CD14-positive monocyte (primary cell): ENCODE measurements around the gene AP1S1. TPM values are rescaled to one million over a fixed set of nuclear protein-coding genes. Genes with fewer than 3 reads are reported as not detected.

Source experiments
- DNase-seq, 3 donors: peaks; one replicate each; pipeline ENCODE4 v3.0.0-alpha.2; 2011 to 2022
- H2AFZ ChIP-seq: 2 replicates; pipeline ENCODE4 v1.6.0; 2012; ENCODE audit warnings: mild to moderate bottlenecking, low read depth, low read length, inconsistent platforms; ENCODE audit not compliant: insufficient read depth, poor library complexity, severe bottlenecking
- H3K27ac ChIP-seq, 2 donors: 1 replicate in 1 of 2; 2 replicates in 1 of 2; pipeline ENCODE4 v1.5.1; 2012 to 2013; ENCODE audit warnings: low read length in 2 of 2, control low read depth in 1 of 2, inconsistent platforms in 1 of 2, low read depth in 1 of 2, mild to moderate bottlenecking in 1 of 2
- H3K27me3 ChIP-seq, 2 donors: one replicate each; pipeline versions ENCODE4 v1.6.0 to v1.6.1; 2011 to 2013; ENCODE audit warnings: low read length in 2 of 2; ENCODE audit not compliant: control insufficient read depth in 2 of 2, insufficient read depth in 2 of 2
- H3K36me3 ChIP-seq, 2 donors: replicated peaks in 1 of 2; 1 replicate in 1 of 2; 2 replicates in 1 of 2; pipeline versions ENCODE4 v1.5.1 to v1.6.1; 2012 to 2013; ENCODE audit warnings: low read length in 2 of 2, control low read depth in 1 of 2, inconsistent platforms in 1 of 2, mild to moderate bottlenecking in 1 of 2; ENCODE audit not compliant: insufficient read depth in 2 of 2, control insufficient read depth in 1 of 2
- H3K4me1 ChIP-seq, 2 donors: 1 replicate in 1 of 2; 2 replicates in 1 of 2; pipeline versions ENCODE4 v1.5.1 to v1.6.1; 2012 to 2013; ENCODE audit warnings: low read length in 2 of 2, control low read depth in 1 of 2, inconsistent platforms in 1 of 2, mild to moderate bottlenecking in 1 of 2, moderate library complexity in 1 of 2; ENCODE audit not compliant: insufficient read depth in 2 of 2, control insufficient read depth in 1 of 2
- H3K4me2 ChIP-seq: replicated peaks from 2 replicates; pipeline ENCODE3; 2012; ENCODE audit warnings: low read length, moderate library complexity, mild to moderate bottlenecking; ENCODE audit not compliant: poor library complexity, severe bottlenecking; ENCODE audit errors: extremely low read depth
- H3K4me3 ChIP-seq, 3 experiments: fragments of 200-600 bp in 1 of 3; sonication (generic) in 1 of 3; replicated peaks in 1 of 3; 1 replicate in 2 of 3; 2 replicates in 1 of 3; pipeline ENCODE4 v1.5.1; 2011 to 2013; ENCODE audit warnings: low read length in 3 of 3, mild to moderate bottlenecking in 3 of 3, control low read depth in 2 of 3, low read depth in 2 of 3, inconsistent platforms in 1 of 3, moderate library complexity in 1 of 3
- H3K79me2 ChIP-seq: 2 replicates; pipeline ENCODE4 v1.6.0; 2012; ENCODE audit warnings: mild to moderate bottlenecking, control low read depth, inconsistent platforms, low read length, moderate library complexity; ENCODE audit not compliant: insufficient read depth
- H3K9ac ChIP-seq: 2 replicates; pipeline ENCODE4 v1.6.0; 2017; ENCODE audit warnings: low read length, mild to moderate bottlenecking; ENCODE audit not compliant: insufficient read depth, poor library complexity, severe bottlenecking
- H3K9me3 ChIP-seq, 2 donors: replicated peaks in 1 of 2; 1 replicate in 1 of 2; 2 replicates in 1 of 2; pipeline versions ENCODE4 v1.5.1 to v1.6.1; 2012 to 2013; ENCODE audit warnings: low read length in 2 of 2, control low read depth in 1 of 2; ENCODE audit not compliant: control insufficient read depth in 1 of 2, insufficient read depth in 1 of 2
- H4K20me1 ChIP-seq: 2 replicates; pipeline ENCODE4 v1.6.0; 2012; ENCODE audit warnings: mild to moderate bottlenecking, low read length, control low read depth, moderate library complexity; ENCODE audit not compliant: insufficient read depth
- H3K27ac Mint-ChIP-seq, 7 donors: one replicate each; pipeline ENCODE4 v1.8.0; 2020; ENCODE audit warnings: mild to moderate bottlenecking in 7 of 7, mixed read lengths in 7 of 7, moderate library complexity in 6 of 7, inconsistent platforms in 2 of 7
- H3K27me3 Mint-ChIP-seq, 3 donors: one replicate each; pipeline ENCODE4 v1.8.0; 2021 to 2022; ENCODE audit warnings: low read depth in 3 of 3, mild to moderate bottlenecking in 3 of 3, mixed read lengths in 3 of 3, moderate library complexity in 3 of 3, inconsistent platforms in 1 of 3
- H3K36me3 Mint-ChIP-seq, 2 donors: one replicate each; pipeline ENCODE4 v1.8.0; 2020; ENCODE audit warnings: mixed read lengths in 2 of 2, inconsistent platforms in 1 of 2, mild to moderate bottlenecking in 1 of 2
- H3K4me1 Mint-ChIP-seq: one replicate; pipeline ENCODE4 v1.8.0; 2020; ENCODE audit warnings: mild to moderate bottlenecking, mixed read lengths
- H3K4me3 Mint-ChIP-seq, 2 donors: one replicate each; pipeline ENCODE4 v1.8.0; 2020; ENCODE audit warnings: mild to moderate bottlenecking in 2 of 2, mixed read lengths in 2 of 2, moderate library complexity in 1 of 2
- H3K9me3 Mint-ChIP-seq, 7 donors: one replicate each; pipeline ENCODE4 v1.8.0; 2020 to 2022; ENCODE audit warnings: mixed read lengths in 7 of 7, mild to moderate bottlenecking in 6 of 7, moderate library complexity in 6 of 7, inconsistent platforms in 2 of 7
- WGBS: methylation state at CpG from one replicate; pipeline ENCODE4 v1.1.5; 2013; ENCODE audit warnings: missing lambda C conversion rate; ENCODE audit not compliant: insufficient coverage; 5-methylcytosine and 5-hydroxymethylcytosine counted together
- intact Hi-C, 2 donors: fragments of 100-400 bp; cut with micrococcal nuclease; formaldehyde crosslinking; loops; one replicate each; pipeline versions ENCODE4 v1.15.0 to v1.15.1; 2023
- polyA plus RNA-seq, 3 donors: library from polyadenylated mRNA; depleted of rRNA in 1 of 3; unstranded in 2 of 3; stranded (reverse) in 1 of 3; fragments of 300-500 nt in 2 of 3; fragments of >200 nt in 1 of 3; fragmentation: Illumina TruSeq in 2 of 3; gene quantifications; 1 replicate in 2 of 3; 2 replicates in 1 of 3; pipeline ENCODE4 v1.2.3, GENCODE V29; 2012 to 2021
- TF ChIP-seq, protein P1 (sequence below): fragments of 200-600 bp; IDR thresholded peaks from one replicate; pipeline ENCODE4 v1.8.0; 2022; ENCODE audit warnings: antibody characterized with exemption, mild to moderate bottlenecking

The AP1S1 gene
- polyA plus RNA-seq, 3 donors: 10.1 to 21.3 (median 10.9) TPM

DNA sequence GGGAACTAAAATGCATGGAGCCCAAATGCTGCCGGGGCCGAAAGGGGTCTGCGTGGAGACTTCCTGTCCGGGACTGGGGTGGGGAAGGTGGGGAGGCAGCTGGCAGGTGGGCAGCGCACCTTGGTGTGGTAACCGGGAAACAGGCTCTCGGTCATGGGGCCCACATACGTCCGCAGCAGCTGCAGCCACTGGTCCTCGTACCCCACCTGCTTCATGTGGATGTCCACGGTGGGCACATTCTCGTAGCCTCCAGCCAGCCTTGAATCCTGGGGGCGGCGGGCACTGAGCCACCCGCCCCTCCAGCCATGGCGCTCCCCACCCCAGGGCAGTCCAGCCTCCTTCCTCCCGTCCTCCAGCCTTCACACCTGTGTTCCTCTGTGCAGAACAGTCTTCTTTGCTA is 53.2 kb downstream of the AP1S1 start:
- H3K4me1 Mint-ChIP-seq: peaks cover 18% of the 10 kb centered on the region
- Histone ChIP-seq H3K4me1 (peaks cover 19 to 23% of the 10 kb centered on the region in 2 donors), H3K27ac (no peak overlapping the region), H3K4me3 (no peak overlapping the region), H3K9ac (no peak overlapping the region), H2AFZ (no peak overlapping the region), H3K36me3 (peaks cover 58 to 61% of the 10 kb centered on the region in 2 donors), H3K27me3 (peaks cover under 1 to 10% of the 10 kb centered on the region in 2 donors), H3K9me3 (no peaks in the 10 kb centered on the region), H3K4me2 (no peak overlapping the region), H3K79me2 (no peaks in the 10 kb centered on the region), H4K20me1 (no peaks in the 10 kb centered on the region)
- TF ChIP-seq, protein P1, sequence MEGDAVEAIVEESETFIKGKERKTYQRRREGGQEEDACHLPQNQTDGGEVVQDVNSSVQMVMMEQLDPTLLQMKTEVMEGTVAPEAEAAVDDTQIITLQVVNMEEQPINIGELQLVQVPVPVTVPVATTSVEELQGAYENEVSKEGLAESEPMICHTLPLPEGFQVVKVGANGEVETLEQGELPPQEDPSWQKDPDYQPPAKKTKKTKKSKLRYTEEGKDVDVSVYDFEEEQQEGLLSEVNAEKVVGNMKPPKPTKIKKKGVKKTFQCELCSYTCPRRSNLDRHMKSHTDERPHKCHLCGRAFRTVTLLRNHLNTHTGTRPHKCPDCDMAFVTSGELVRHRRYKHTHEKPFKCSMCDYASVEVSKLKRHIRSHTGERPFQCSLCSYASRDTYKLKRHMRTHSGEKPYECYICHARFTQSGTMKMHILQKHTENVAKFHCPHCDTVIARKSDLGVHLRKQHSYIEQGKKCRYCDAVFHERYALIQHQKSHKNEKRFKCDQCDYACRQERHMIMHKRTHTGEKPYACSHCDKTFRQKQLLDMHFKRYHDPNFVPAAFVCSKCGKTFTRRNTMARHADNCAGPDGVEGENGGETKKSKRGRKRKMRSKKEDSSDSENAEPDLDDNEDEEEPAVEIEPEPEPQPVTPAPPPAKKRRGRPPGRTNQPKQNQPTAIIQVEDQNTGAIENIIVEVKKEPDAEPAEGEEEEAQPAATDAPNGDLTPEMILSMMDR: no peak
- WGBS: 95% methylated on average over 16 of the region's 17 CpGs
- DNase-seq: no peak
- peaks cover 52 to 77% of the 10 kb centered on the region in 2 donors for H3K36me3 Mint-ChIP-seq
- H3K27me3 Mint-ChIP-seq: peaks cover 12 to 13% (median 13%) of the 10 kb centered on the region in 3 donors
- H3K9me3 Mint-ChIP-seq: no peaks in the 10 kb centered on the region
- intact Hi-C loops: no loop called here
- H3K4me3 Mint-ChIP-seq: no peak overlapping the region
- H3K27ac Mint-ChIP-seq: no peak overlapping the region

DNA sequence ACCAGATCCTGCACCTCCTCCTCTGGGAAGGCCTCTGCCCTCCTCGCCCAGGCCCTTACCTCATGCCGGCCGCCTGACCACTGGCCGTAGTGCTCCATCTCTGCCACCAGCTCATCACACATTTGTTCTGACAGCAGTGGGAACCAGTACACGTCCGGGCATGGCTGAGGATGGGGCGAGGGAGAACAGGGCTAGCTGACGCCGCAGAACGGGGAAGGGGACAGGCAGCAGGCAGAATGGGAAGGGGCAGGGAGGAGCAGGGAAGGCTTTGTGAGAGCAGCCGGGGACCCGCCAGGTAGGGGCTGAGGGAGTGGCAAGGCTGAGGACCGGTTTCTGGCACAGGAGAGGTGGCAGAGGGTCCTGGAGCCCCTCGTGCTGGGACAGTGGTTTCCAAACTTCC is 54.5 kb downstream of the AP1S1 start:
- H3K27ac ChIP-seq: no peak overlapping the region
- H3K4me1 ChIP-seq: peaks cover 12 to 14% of the 10 kb centered on the region in 2 donors
- TF ChIP-seq, protein P1: no peak
- no peak overlapping the region for H3K9ac ChIP-seq
- Mint-ChIP-seq H3K27me3 (peaks cover under 1 to 3% (median 3%) of the 10 kb centered on the region in 3 donors), H3K36me3 (peaks cover 56 to 83% of the 10 kb centered on the region in 2 donors), H3K4me3 (no peak overlapping the region), H3K9me3 (no peaks in the 10 kb centered on the region), H3K27ac (peak overlapping the region in 1 of 7 donors; percentile 5), H3K4me1 (peaks cover 7% of the 10 kb centered on the region)
- H3K9me3 ChIP-seq: no peaks in the 10 kb centered on the region
- intact Hi-C loops: no loop called here
- H3K4me3 ChIP-seq: no peak overlapping the region
- H3K27me3 ChIP-seq: no peaks in the 10 kb centered on the region
- H3K4me2 ChIP-seq: no peak overlapping the region
- H4K20me1 ChIP-seq: no peaks in the 10 kb centered on the region
- no peak for DNase-seq
- peaks cover 68 to 74% of the 10 kb centered on the region in 2 donors for H3K36me3 ChIP-seq
- H2AFZ ChIP-seq: no peak overlapping the region
- H3K79me2 ChIP-seq: no peaks in the 10 kb centered on the region
- WGBS: 98% methylated on average over 9 of the region's 14 CpGs
